Embryonic facial prominence (tissue), 1 donor: ENCODE measurements around the gene C1QL4.
"Not testable (repeated sequence)": the region's sequence is repeated elsewhere in the genome, so short reads cannot be mapped to it uniquely, and the experiment has no call there.

Experiments
- DNase-seq: peaks from one replicate; pipeline ENCODE4 v3.0.0-alpha.2; 2016; ENCODE audit errors: extremely low spot score

The C1QL4 gene

GRCh38 chr12:49301760-49302159, 35.2 kb downstream of the C1QL4 start:
- DNase-seq, result no peak

GRCh38 chr12:49298160-49298559, 38.8 kb downstream of the C1QL4 start:
- no peak for DNase-seq

- DNase-seq, result no peak
Measured at GRCh38 chr12:49297695-49298060, 39.3 kb downstream of the C1QL4 start.

- DNase-seq, result no peak
Measured at GRCh38 chr12:49296836-49297694, 39.9 kb downstream of the C1QL4 start.

GRCh38 chr12:49296034-49296835, 40.8 kb downstream of the C1QL4 start:
- DNase-seq, result no peak

GRCh38 chr12:49295082-49295936, 41.7 kb downstream of the C1QL4 start, which contains the start of gene PRPH:
PRPH (plus strand) TSS chr12:49295147; CDS start chr12:49295201, 54 bp downstream.
- no peak for DNase-seq

GRCh38 chr12:49294804-49295081, 42.2 kb downstream of the C1QL4 start:
- no peak for DNase-seq

- DNase-seq, result no peak
Measured at GRCh38 chr12:49294086-49294803, 42.7 kb downstream of the C1QL4 start.

GRCh38 chr12:49293056-49293956, 43.7 kb downstream of the C1QL4 start:
- no peak for DNase-seq

GRCh38 chr12:49292729-49293055, 44.3 kb downstream of the C1QL4 start:
- DNase-seq, result no peak

GRCh38 chr12:49288922-49289555, 47.9 kb downstream of the C1QL4 start:
- no peak for DNase-seq

- DNase-seq, result no peak
Measured at GRCh38 chr12:49288412-49288853, 48.6 kb downstream of the C1QL4 start.

- no peak for DNase-seq
Measured at GRCh38 chr12:49287876-49288275, 49.1 kb downstream of the C1QL4 start.

- no peak for DNase-seq
Measured at GRCh38 chr12:49284672-49285071, 52.3 kb downstream of the C1QL4 start.

- DNase-seq, result no peak
Measured at GRCh38 chr12:49283541-49284429, 53.2 kb downstream of the C1QL4 start.

GRCh38 chr12:49282740-49283375, 54.1 kb downstream of the C1QL4 start:
- not testable (repeated sequence) for DNase-seq
